HepG2 (cell line): ENCODE measurements around the gene CMTM2. TPM values are rescaled to one million over a fixed set of nuclear protein-coding genes. Genes with fewer than 3 reads are reported as not detected.

ENCODE experiments used
- ASH2L ChIP-seq: fragments of 300-600, 200-600 bp; sonication (generic); IDR thresholded peaks from 2 replicates; pipeline ENCODE4 v1.7.0; 2017; ENCODE audit warnings: low read depth, mild to moderate bottlenecking, moderate library complexity, mixed read lengths, low read length; ENCODE audit not compliant: insufficient read length
- ATF1 ChIP-seq: IDR thresholded peaks from 2 replicates; pipeline ENCODE4 v1.6.1; 2016; ENCODE audit warnings: mild to moderate bottlenecking, control low read depth
- CBX1 ChIP-seq: IDR thresholded peaks from one replicate; pipeline ENCODE4 v1.6.1; 2016; ENCODE audit warnings: antibody characterized with exemption, low read depth
- JUND ChIP-seq: sonication (generic); formaldehyde crosslinking; IDR thresholded peaks from 2 replicates; pipeline ENCODE4 v1.8.0; 2022; ENCODE audit warnings: mild to moderate bottlenecking, missing genetic modification reagents
- KDM3A ChIP-seq: IDR thresholded peaks from 2 replicates; pipeline ENCODE4 v1.6.1; 2018; ENCODE audit warnings: low read depth, missing compliant biosample characterization
- MAFG ChIP-seq: sonication (generic); formaldehyde crosslinking; IDR thresholded peaks from 2 replicates; pipeline ENCODE4 v1.5.1; 2020; ENCODE audit warnings: mild to moderate bottlenecking, missing genetic modification reagents
- PAX8 ChIP-seq: sonication (generic); formaldehyde crosslinking; IDR thresholded peaks from 2 replicates; pipeline ENCODE4 v1.8.0; 2022; ENCODE audit warnings: mild to moderate bottlenecking, missing genetic modification reagents, borderline replicate concordance
- PREB ChIP-seq: sonication (generic); formaldehyde crosslinking; IDR thresholded peaks from 2 replicates; pipeline ENCODE4 v1.4.0; 2020; ENCODE audit warnings: missing genetic modification reagents
- REST ChIP-seq, 2 experiments: IDR thresholded peaks; 2 replicates each; pipeline ENCODE4 v1.6.1; 2011 to 2012; ENCODE audit warnings: low read length in 2 of 2, borderline replicate concordance in 1 of 2, low read depth in 1 of 2, mild to moderate bottlenecking in 1 of 2, moderate library complexity in 1 of 2
- SIN3B ChIP-seq: fragments of 150-350 bp; IDR thresholded peaks from 2 replicates; pipeline ENCODE4 v1.6.1; 2014; ENCODE audit warnings: low read length
- ZBTB7A ChIP-seq: sonication (generic); formaldehyde crosslinking; IDR thresholded peaks from 2 replicates; pipeline ENCODE4 v1.8.0; 2022; ENCODE audit warnings: mild to moderate bottlenecking, missing genetic modification reagents
- ZNF256 ChIP-seq: sonication (generic); formaldehyde crosslinking; conservative IDR thresholded peaks from 2 replicates; pipeline ENCODE4 v1.4.0; 2020; ENCODE audit warnings: missing genetic modification reagents
- ZNF580 ChIP-seq: IDR thresholded peaks from 2 replicates; pipeline ENCODE4 v1.6.1; 2016; ENCODE audit warnings: low read depth, borderline replicate concordance
- ZNF614 ChIP-seq: IDR thresholded peaks from 2 replicates; pipeline ENCODE4 v1.6.1; 2018; ENCODE audit warnings: missing biosample characterization, missing genetic modification reagents, inconsistent platforms, borderline replicate concordance
- polyA plus RNA-seq, 8 experiments: library from polyadenylated mRNA; depleted of rRNA in 3 of 8; stranded (reverse) in 7 of 8; unstranded in 1 of 8; fragments of >200 nt; fragmentation: Illumina TruSeq in 4 of 8; extraction: Trizol in 4 of 8; gene quantifications; 2 replicates each; pipeline versions ENCODE4 v1.2.1 to v1.2.3, GENCODE V29; 2011 to 2016; ENCODE audit warnings: low read depth in 4 of 8, missing spikeins in 1 of 8, mixed read lengths in 1 of 8; ENCODE audit not compliant: insufficient read depth in 1 of 8
- total RNA-seq, 5 experiments: library from RNA; depleted of rRNA; stranded (reverse); fragments of >200 nt; fragmentation: Illumina TruSeq; extraction: Trizol; gene quantifications; 2 replicates each; pipeline ENCODE4 v1.2.3, GENCODE V29; 2016; ENCODE audit warnings: low read depth in 1 of 5
- TF ChIP-seq, protein P1 (sequence below): sonication (generic); formaldehyde crosslinking; IDR thresholded peaks from 2 replicates; pipeline ENCODE4 v1.8.0; 2022; ENCODE audit warnings: mild to moderate bottlenecking, missing genetic modification reagents; ENCODE audit not compliant: insufficient replicate concordance
- TF ChIP-seq, protein P2 (sequence below): sonication (generic); formaldehyde crosslinking; IDR thresholded peaks from 2 replicates; pipeline ENCODE4 v1.4.0; 2020; ENCODE audit warnings: missing genetic modification reagents
- TF ChIP-seq, protein P3 (sequence below): sonication (generic); formaldehyde crosslinking; IDR thresholded peaks from 2 replicates; pipeline ENCODE4 v1.5.1; 2020; ENCODE audit warnings: missing genetic modification reagents, mild to moderate bottlenecking, borderline replicate concordance
- TF ChIP-seq, protein P4 (sequence below): sonication (generic); formaldehyde crosslinking; IDR thresholded peaks from 2 replicates; pipeline ENCODE4 v1.5.1; 2020; ENCODE audit warnings: mild to moderate bottlenecking, missing genetic modification reagents, borderline replicate concordance

CMTM2 gene
- total and polyA plus RNA-seq, 2 of the 13 experiments (the other 11 are each of a cell fraction or from before 2014, with no cell fraction given) = not detected

- no peak for TF ChIP-seq REST (IDR thresholded peaks at IDR 0.05; ENCODE audit: borderline replicate concordance in 1 of 2, low read depth in 1 of 2, low read length in 2 of 2)
- TF ChIP-seq PREB (CRISPR knock-in tag) = no peak
- TF ChIP-seq, protein P1, sequence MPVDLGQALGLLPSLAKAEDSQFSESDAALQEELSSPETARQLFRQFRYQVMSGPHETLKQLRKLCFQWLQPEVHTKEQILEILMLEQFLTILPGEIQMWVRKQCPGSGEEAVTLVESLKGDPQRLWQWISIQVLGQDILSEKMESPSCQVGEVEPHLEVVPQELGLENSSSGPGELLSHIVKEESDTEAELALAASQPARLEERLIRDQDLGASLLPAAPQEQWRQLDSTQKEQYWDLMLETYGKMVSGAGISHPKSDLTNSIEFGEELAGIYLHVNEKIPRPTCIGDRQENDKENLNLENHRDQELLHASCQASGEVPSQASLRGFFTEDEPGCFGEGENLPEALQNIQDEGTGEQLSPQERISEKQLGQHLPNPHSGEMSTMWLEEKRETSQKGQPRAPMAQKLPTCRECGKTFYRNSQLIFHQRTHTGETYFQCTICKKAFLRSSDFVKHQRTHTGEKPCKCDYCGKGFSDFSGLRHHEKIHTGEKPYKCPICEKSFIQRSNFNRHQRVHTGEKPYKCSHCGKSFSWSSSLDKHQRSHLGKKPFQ (CRISPR knock-in tag) = peak; percentile 7
- TF ChIP-seq ZNF580 (CRISPR knock-in tag) = 0 out of 2 replicates have a peak, but pooled peaks have one; percentile 16
- TF ChIP-seq SIN3B = no peak
- TF ChIP-seq, protein P2, sequence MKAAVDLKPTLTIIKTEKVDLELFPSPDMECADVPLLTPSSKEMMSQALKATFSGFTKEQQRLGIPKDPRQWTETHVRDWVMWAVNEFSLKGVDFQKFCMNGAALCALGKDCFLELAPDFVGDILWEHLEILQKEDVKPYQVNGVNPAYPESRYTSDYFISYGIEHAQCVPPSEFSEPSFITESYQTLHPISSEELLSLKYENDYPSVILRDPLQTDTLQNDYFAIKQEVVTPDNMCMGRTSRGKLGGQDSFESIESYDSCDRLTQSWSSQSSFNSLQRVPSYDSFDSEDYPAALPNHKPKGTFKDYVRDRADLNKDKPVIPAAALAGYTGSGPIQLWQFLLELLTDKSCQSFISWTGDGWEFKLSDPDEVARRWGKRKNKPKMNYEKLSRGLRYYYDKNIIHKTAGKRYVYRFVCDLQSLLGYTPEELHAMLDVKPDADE (CRISPR knock-in tag) = no peak; the same call in 1 of the 2 replicates
- no peak for TF ChIP-seq ASH2L
- no peak for TF ChIP-seq MAFG (CRISPR knock-in tag)
- TF ChIP-seq, protein P3, sequence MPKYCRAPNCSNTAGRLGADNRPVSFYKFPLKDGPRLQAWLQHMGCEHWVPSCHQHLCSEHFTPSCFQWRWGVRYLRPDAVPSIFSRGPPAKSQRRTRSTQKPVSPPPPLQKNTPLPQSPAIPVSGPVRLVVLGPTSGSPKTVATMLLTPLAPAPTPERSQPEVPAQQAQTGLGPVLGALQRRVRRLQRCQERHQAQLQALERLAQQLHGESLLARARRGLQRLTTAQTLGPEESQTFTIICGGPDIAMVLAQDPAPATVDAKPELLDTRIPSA = no peak
- TF ChIP-seq KDM3A (CRISPR knock-in tag) = no peak
- TF ChIP-seq ZNF256 (CRISPR knock-in tag) = no peak
- 0 out of 2 replicates have a peak, but pooled peaks have one; percentile 22 for TF ChIP-seq JUND (CRISPR knock-in tag)
- TF ChIP-seq CBX1 = no peak
- no peak for TF ChIP-seq ATF1 (CRISPR knock-in tag)
- no peak for TF ChIP-seq ZBTB7A (CRISPR knock-in tag)
- no peak for TF ChIP-seq ZNF614 (CRISPR knock-in tag)
- TF ChIP-seq, protein P4, sequence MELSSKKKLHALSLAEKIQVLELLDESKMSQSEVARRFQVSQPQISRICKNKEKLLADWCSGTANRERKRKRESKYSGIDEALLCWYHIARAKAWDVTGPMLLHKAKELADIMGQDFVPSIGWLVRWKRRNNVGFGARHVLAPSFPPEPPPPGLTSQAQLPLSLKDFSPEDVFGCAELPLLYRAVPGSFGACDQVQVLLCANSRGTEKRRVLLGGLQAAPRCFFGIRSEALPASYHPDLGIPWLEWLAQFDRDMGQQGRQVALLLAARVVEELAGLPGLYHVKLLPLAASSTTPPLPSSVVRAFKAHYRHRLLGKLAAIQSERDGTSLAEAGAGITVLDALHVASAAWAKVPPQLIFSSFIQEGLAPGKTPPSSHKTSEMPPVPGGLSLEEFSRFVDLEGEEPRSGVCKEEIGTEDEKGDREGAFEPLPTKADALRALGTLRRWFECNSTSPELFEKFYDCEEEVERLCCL (CRISPR knock-in tag) = no peak
- TF ChIP-seq PAX8 (CRISPR knock-in tag) = 0 out of 2 replicates have a peak, but pooled peaks have one; percentile 62
Observed at GRCh38 chr16:66604376-66605176, 25.3 kb downstream of the CMTM2 start, which contains the start of gene CMTM3 (continued).
